Activated T-cell treated with anti-CD3 and anti-CD28 coated beads, Interleukin-2, amount 50 U/mL, for 72 hours (primary cell): Measurements from ENCODE around the gene ZNF598. TPM values are rescaled to one million over a fixed set of nuclear protein-coding genes. Genes with fewer than 3 reads are reported as not detected.

Source experiments
- ATAC-seq, 2 donors: fragments of 150-1000 bp; cut with Tn5 transposase; replicated peaks in 1 of 2; 2 replicates each; pipeline ENCODE4 v1.10.0; 2021; ENCODE audit warnings: moderate library complexity in 2 of 2, mild to moderate bottlenecking in 1 of 2
- DNase-seq, 2 donors: peaks; one replicate each; pipeline ENCODE4 v3.0.0; 2021 to 2022; ENCODE audit warnings: mixed read lengths in 1 of 2
- H3K27ac Mint-ChIP-seq: one replicate; pipeline ENCODE4 v1.8.0; 2022; ENCODE audit warnings: mild to moderate bottlenecking, moderate library complexity, mixed read lengths
- H3K27me3 Mint-ChIP-seq: one replicate; pipeline ENCODE4 v1.8.0; 2022; ENCODE audit warnings: low read depth, mixed read lengths
- H3K36me3 Mint-ChIP-seq, 2 donors: one replicate each; pipeline ENCODE4 v1.8.0; 2022; ENCODE audit warnings: mixed read lengths in 2 of 2, mild to moderate bottlenecking in 1 of 2; ENCODE audit not compliant: insufficient read depth in 2 of 2
- H3K4me1 Mint-ChIP-seq: one replicate; pipeline ENCODE4 v1.8.0; 2022; ENCODE audit warnings: low read depth, mixed read lengths
- H3K4me3 Mint-ChIP-seq, 2 donors: one replicate each; pipeline ENCODE4 v1.8.0; 2022; ENCODE audit warnings: mild to moderate bottlenecking in 2 of 2, mixed read lengths in 2 of 2, moderate library complexity in 2 of 2
- H3K9me3 Mint-ChIP-seq, 2 donors: one replicate each; pipeline ENCODE4 v1.8.0; 2022; ENCODE audit warnings: mixed read lengths in 2 of 2
- total RNA-seq, 2 donors: library from RNA; stranded (reverse); gene quantifications; one replicate each; pipeline ENCODE4 v1.2.3, GENCODE V29; 2022

Gene ZNF598
- total RNA-seq, 2 donors from 2014 or later = 87.1 to 110 TPM

DNA sequence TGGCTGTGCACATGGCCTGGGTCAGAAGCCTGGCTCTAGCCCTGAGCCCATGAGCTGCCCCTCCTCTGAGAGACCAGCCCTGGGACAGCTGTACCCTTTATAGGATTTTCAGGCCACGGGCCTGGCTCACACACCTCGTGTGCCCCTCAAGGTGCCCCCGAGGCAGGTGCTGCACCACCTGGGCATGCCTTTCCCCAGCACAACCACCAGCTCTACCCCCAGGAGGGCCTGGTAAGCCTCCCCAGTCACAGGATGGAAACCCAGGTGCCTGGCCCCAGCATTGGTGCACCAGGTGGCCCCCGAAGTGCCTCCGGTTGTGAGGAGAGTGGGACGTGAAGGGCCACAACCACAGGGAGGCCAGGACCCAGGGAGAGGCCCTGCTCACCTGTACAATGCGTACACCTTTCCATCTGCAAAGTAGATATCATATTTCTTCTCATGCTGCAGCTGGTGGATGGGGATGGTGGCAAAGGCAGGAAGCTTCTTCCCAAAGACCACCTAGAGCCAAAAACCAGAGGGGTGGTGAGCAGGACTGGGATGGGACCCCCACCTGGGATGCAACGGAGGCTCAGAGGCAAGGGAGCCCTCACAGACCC is 6.3 kb downstream of the ZNF598 start:
- no peak for ATAC-seq
- Mint-ChIP-seq H3K4me1 (peaks cover 33% of the 10 kb centered on the region), H3K4me3 (no peak overlapping the region), H3K27ac (no peak overlapping the region), H3K9me3 (no peaks in the 10 kb centered on the region), H3K36me3 (peaks cover 5 to 12% of the 10 kb centered on the region in 2 donors), H3K27me3 (no peaks in the 10 kb centered on the region)
- no peak for DNase-seq

- DNase-seq = no peak
- no peak overlapping the region for H3K27ac Mint-ChIP-seq
- H3K27me3 Mint-ChIP-seq = no peaks in the 10 kb centered on the region
- H3K9me3 Mint-ChIP-seq = no peaks in the 10 kb centered on the region
- no peak overlapping the region for H3K4me3 Mint-ChIP-seq
- peaks cover 2 to 9% of the 10 kb centered on the region in 2 donors for H3K36me3 Mint-ChIP-seq
- no peak for ATAC-seq
- H3K4me1 Mint-ChIP-seq = peaks cover 26% of the 10 kb centered on the region
Observed at GRCh38 chr16:2002406-2003230, 7.0 kb downstream of the ZNF598 start.

GRCh38 chr16:2001456-2002355 is 7.9 kb downstream of the ZNF598 start:
- no peak overlapping the region for H3K4me3 Mint-ChIP-seq

DNA sequence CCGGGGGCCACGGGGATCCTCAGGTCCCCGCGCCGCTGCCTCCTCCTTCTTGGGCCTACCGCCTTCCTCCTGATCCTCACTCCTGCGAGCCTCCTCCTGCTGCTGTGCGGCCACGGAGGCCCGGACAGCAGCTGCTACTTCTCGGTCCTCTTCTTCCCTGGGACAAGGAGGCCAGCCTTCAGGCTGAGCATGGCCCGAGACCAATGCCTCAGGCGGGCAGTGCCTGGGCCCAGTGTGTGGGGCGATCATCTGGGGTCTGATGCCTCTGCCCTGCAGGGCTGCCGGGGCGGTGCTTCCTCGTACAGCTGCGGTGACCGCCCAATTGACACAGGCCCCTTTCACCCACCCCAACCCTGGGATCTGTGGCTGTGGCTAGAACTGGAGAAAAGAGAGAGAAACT is 8.6 kb downstream of the ZNF598 start:
- Mint-ChIP-seq H3K27ac (no peak overlapping the region), H3K4me3 (no peak overlapping the region), H3K9me3 (no peaks in the 10 kb centered on the region), H3K27me3 (no peaks in the 10 kb centered on the region), H3K4me1 (peaks cover 20% of the 10 kb centered on the region), H3K36me3 (peaks cover 2 to 7% of the 10 kb centered on the region in 2 donors)
- ATAC-seq = no peak
- no peak for DNase-seq

More at GRCh38 chr16:2001456-2002355, 7.9 kb downstream of the ZNF598 start:
- H3K27me3 Mint-ChIP-seq = no peaks in the 10 kb centered on the region
- peaks cover 2 to 7% of the 10 kb centered on the region in 2 donors for H3K36me3 Mint-ChIP-seq
- no peak overlapping the region for H3K27ac Mint-ChIP-seq
- H3K9me3 Mint-ChIP-seq = no peaks in the 10 kb centered on the region
- peaks cover 19% of the 10 kb centered on the region for H3K4me1 Mint-ChIP-seq
- DNase-seq = no peak
- ATAC-seq = no peak

GRCh38 chr16:1999866-2000514 is 9.6 kb downstream of the ZNF598 start:
- H3K4me3 Mint-ChIP-seq = no peak overlapping the region

DNA sequence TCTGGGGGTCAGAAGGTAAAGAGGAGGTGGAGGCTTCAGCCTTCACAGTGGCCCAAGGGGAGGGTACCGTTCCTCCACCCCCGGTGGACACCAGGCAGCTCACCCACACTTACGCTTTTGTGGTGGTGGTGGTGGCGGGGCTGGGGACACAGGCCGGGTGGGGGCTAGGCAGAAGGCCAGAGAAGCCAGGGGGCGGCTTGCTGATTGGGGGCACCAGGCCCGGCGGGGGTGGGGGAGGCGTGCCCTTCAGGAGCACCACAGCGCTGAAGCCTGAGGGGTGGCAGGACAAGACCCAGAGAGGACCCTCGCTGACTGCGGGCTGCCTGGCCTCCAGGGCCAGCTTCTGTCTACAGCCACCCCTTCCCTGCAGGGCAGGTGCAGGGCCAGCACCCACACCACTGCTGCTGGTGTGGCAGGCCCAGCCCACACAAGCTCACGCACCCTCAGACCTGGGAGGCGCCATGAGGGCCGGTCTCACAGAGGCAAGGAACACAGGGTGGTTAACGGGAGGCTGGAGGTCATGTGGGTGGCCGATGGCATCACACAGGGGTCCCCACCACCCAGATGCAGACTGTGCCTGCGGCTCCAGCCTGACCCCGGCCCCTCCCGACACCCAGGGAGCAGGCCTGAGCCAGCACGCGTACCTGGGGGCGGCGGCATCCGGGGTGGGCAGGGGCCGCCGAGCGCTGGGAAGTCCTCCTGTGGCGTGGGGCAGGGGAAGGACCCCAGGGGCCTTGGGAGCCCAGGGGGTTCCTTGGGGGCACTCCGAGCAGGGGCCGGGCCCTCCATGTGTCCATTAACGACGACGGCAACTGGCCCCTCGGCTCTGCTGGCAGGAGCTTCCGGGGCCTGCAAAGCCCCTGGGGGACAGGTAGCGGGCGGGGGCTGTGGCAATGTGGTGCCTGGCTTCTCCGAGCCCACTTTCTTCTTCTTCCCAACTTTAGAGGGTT is 10.5 kb downstream of the ZNF598 start:
- no peak for DNase-seq
- Mint-ChIP-seq H3K9me3 (no peaks in the 10 kb centered on the region), H3K4me1 (peaks cover 14% of the 10 kb centered on the region), H3K4me3 (no peak overlapping the region), H3K27ac (no peak overlapping the region), H3K27me3 (no peaks in the 10 kb centered on the region), H3K36me3 (peaks cover 2 to 9% of the 10 kb centered on the region in 2 donors)
- ATAC-seq = no peak

More at GRCh38 chr16:1999866-2000514, 9.6 kb downstream of the ZNF598 start:
- Mint-ChIP-seq H3K9me3 (no peaks in the 10 kb centered on the region), H3K36me3 (peaks cover 2 to 9% of the 10 kb centered on the region in 2 donors), H3K27ac (no peak overlapping the region), H3K27me3 (no peaks in the 10 kb centered on the region), H3K4me1 (peaks cover 14% of the 10 kb centered on the region)
- DNase-seq (no peak), ATAC-seq (no peak)

- no peak overlapping the region for H3K27ac Mint-ChIP-seq
- H3K4me3 Mint-ChIP-seq = no peak overlapping the region
- H3K9me3 Mint-ChIP-seq = no peaks in the 10 kb centered on the region
- H3K36me3 Mint-ChIP-seq = peaks cover 3 to 9% of the 10 kb centered on the region in 2 donors
- H3K4me1 Mint-ChIP-seq = peaks cover 21% of the 10 kb centered on the region
- ATAC-seq (no peak), DNase-seq (no peak)
- H3K27me3 Mint-ChIP-seq = no peaks in the 10 kb centered on the region
Observed at GRCh38 chr16:1998360-1998835, 11.2 kb downstream of the ZNF598 start.

DNA sequence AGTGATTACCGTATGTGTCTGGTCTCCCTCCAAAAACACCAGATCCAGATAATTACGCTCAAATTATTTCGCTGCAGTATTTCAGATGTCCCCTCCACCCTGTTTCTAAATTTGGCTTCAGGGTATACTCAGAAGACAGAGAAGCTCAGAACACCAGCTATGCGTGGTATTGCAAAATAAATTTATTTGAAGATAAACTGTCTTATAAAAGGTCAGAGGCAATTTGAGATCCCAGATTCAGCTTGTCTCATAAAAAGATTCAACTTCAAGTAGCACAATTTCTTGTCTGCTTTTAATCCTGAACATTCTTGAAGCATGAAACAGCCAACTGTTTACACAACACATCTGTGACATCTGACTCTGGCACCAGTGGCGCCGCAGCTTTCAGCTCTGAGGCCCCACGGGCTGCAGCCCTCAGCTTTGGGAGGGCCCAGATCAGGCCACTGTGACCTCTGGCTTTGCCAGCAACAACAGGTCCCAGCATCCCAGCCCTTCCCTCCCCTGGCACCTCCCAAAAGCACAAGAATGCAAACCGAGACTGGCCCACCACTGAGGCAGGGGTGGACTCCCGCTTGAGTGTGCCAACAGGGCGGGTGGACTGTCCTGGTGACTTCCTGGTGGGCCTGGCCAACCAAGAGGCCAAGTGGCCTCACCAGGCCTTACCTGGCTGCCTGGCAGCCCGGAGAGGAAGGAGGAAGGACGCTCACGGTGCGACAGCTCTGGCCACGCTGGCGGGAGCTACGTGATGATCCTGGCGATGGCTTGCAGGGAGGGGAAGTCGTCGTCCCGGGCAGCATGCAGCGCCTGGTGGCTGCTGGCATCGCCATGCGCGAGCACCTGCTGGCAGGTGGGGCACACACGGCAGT is 11.9 kb downstream of the ZNF598 start:
- Mint-ChIP-seq H3K4me3 (no peak overlapping the region), H3K27me3 (no peaks in the 10 kb centered on the region), H3K4me1 (peaks cover 24% of the 10 kb centered on the region), H3K36me3 (peaks cover 4 to 9% of the 10 kb centered on the region in 2 donors), H3K9me3 (no peaks in the 10 kb centered on the region), H3K27ac (no peak overlapping the region)
- DNase-seq (no peak), ATAC-seq (no peak)

- Mint-ChIP-seq H3K9me3 (no peaks in the 10 kb centered on the region), H3K4me1 (peaks cover 33% of the 10 kb centered on the region), H3K27ac (peak overlapping the region; percentile 23), H3K27me3 (peaks cover 3% of the 10 kb centered on the region), H3K4me3 (peak overlapping the region in 1 of 2 donors; percentile 36), H3K36me3 (peaks cover 3 to 6% of the 10 kb centered on the region in 2 donors)
- DNase-seq = peak; percentile 74 to 75
- peak; percentile 45 to 55 for ATAC-seq
Observed at GRCh38 chr16:1993731-1994131, 15.9 kb downstream of the ZNF598 start.

GRCh38 chr16:1992704-1993317 is 16.8 kb downstream of the ZNF598 start:
- Mint-ChIP-seq H3K36me3 (peaks cover 2 to 6% of the 10 kb centered on the region in 2 donors), H3K4me3 (no peak overlapping the region), H3K27ac (no peak overlapping the region), H3K27me3 (peaks cover 8% of the 10 kb centered on the region), H3K4me1 (peaks cover 33% of the 10 kb centered on the region), H3K9me3 (no peaks in the 10 kb centered on the region)
- no peak for ATAC-seq
- no peak for DNase-seq
